Psoas muscle (tissue), 8 donors: Measurements from ENCODE around the gene PROC. TPM values are rescaled to one million over a fixed set of nuclear protein-coding genes. Genes with fewer than 3 reads are reported as not detected.

Source experiments
- ATAC-seq, 4 donors: fragments of 200-7000 bp; cut with Tn5 transposase; one replicate each; pipeline ENCODE4 v1.9.1; 2020; ENCODE audit warnings: moderate library complexity in 3 of 4, mild to moderate bottlenecking in 2 of 4
- DNase-seq, 2 donors: peaks; one replicate each; pipeline ENCODE4 v3.0.0-alpha.2; 2020
- H3K27ac ChIP-seq: fragments of 200-600 bp; one replicate; pipeline ENCODE4 v1.8.0; 2022
- H3K27me3 ChIP-seq, 3 donors: fragments of 200-600 bp in 1 of 3; one replicate each; pipeline versions ENCODE4 v1.6.1 to v1.8.0; 2013 to 2022; ENCODE audit warnings: low read length in 2 of 3, mild to moderate bottlenecking in 2 of 3, moderate library complexity in 1 of 3; ENCODE audit not compliant: insufficient read depth in 3 of 3
- H3K36me3 ChIP-seq, 2 donors: fragments of 200-600 bp in 1 of 2; one replicate each; pipeline versions ENCODE4 v1.6.1 to v1.8.0; 2013 to 2022; ENCODE audit warnings: low read depth in 1 of 2, mild to moderate bottlenecking in 1 of 2, moderate library complexity in 1 of 2; ENCODE audit not compliant: insufficient read depth in 1 of 2
- H3K4me1 ChIP-seq: fragments of 200-600 bp; one replicate; pipeline ENCODE4 v1.8.0; 2022
- H3K4me3 ChIP-seq: fragments of 200-600 bp; one replicate; pipeline ENCODE4 v1.8.0; 2022; ENCODE audit warnings: mild to moderate bottlenecking
- H3K9me3 ChIP-seq: fragments of 200-600 bp; one replicate; pipeline ENCODE4 v1.8.0; 2022
- CTCF ChIP-seq: fragments of 200-600 bp; IDR thresholded peaks from one replicate; pipeline ENCODE4 v1.8.0; 2022; ENCODE audit warnings: antibody characterized with exemption
- WGBS, 3 donors: extraction: QIAGEN DNeasy Blood & Tissue Kit; methylation state at CpG; one replicate each; pipeline versions ENCODE4 v1.1.6 to v1.1.7; 2013; 5-methylcytosine and 5-hydroxymethylcytosine counted together
- intact Hi-C, 2 donors: fragments of 100-400 bp; cut with DNase I; formaldehyde crosslinking; loops; one replicate each; pipeline versions ENCODE4 v1.11.0 to v1.14.2; 2022
- polyA plus RNA-seq, 3 donors: library from polyadenylated mRNA; stranded (reverse); fragments of 200-250 nt; gene quantifications; one replicate each; pipeline ENCODE4 v1.2.3, GENCODE V29; 2013
- total RNA-seq, 4 donors: library from RNA; stranded (reverse); fragmentation: NEBNext Ultra II Directional in 2 of 4; extraction: Animal tissue kit (Norgen Biotek cat#: 25700) in 2 of 4; gene quantifications; one replicate each; pipeline versions ENCODE4 v1.2.1 to v1.2.4, GENCODE V29; 2021 to 2023
- donor health status: healthy with polysubstance abuse.
- donor health status: DM: no; HTN: no; CAD: no; lungs with moderate emphysema.
- donor health status: Bipolar disorder and iron deficiency.
- donor health status: healthy.
- donor health status: DM: yes; HTN: yes; CAD: no.
- donor health status: DM: no; HTN: no; CAD: no.
- donor health status: DM: no; HTN: no; CAD: no.
- donor health status: DM: yes; HTN: yes; CAD: no.

Gene PROC
- total and polyA plus RNA-seq, 7 donors, result 0.05 to 0.60 TPM; not detected in 5

GRCh38 chr2:127416506-127417001 lies 1.7 kb upstream of the PROC start:
- peaks cover 0 to 4% (median 0%) of the 10 kb centered on the region in 3 donors for H3K27me3 ChIP-seq
- H3K4me3 ChIP-seq, result peak overlapping the region; percentile 68
- peaks cover 18% of the 10 kb centered on the region for H3K4me1 ChIP-seq
- intact Hi-C loops, result loop anchor here (5.0 kb wide), 2 partner anchors 44 to 59 kb away; no protein-coding TSS in a partner anchor
- no peaks in the 10 kb centered on the region for H3K36me3 ChIP-seq
- peak overlapping the region; percentile 54 for H3K27ac ChIP-seq
- TF ChIP-seq CTCF, result no peak
- WGBS, 3 donors, result 21 to 35% (median 28%) methylated on average over 4 of the region's 4 CpGs
- H3K9me3 ChIP-seq, result no peaks in the 10 kb centered on the region
- no peak for DNase-seq
- no peak for ATAC-seq

DNA sequence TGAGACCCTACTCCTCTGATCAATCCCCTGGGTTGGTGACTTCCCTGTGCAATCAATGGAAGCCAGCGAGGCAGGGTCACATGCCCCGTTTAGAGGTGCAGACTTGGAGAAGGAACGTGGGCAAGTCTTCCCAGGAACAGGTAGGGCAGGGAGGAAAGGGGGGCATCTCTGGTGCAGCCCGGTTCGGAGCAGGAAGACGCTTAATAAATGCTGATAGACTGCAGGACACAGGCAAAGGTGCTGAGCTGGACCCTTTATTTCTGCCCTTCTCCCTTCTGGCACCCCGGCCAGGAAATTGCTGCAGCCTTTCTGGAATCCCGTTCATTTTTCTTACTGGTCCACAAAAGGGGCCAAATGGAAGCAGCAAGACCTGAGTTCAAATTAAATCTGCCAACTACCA lies 821 bp upstream of the PROC start:
- 82 to 87% (median 83%) methylated on average over 8 of the region's 8 CpGs for WGBS, 3 donors
- intact Hi-C loops, result loop anchor here (5.0 kb wide), 2 partner anchors 45 to 60 kb away; no protein-coding TSS in a partner anchor
- no peak for TF ChIP-seq CTCF
- H3K4me1 ChIP-seq, result peaks cover 14% of the 10 kb centered on the region
- H3K27me3 ChIP-seq, result peaks cover 0 to 12% (median 7%) of the 10 kb centered on the region in 3 donors
- no peaks in the 10 kb centered on the region for H3K36me3 ChIP-seq
- ATAC-seq, result no peak
- H3K27ac ChIP-seq, result no peak overlapping the region
- H3K4me3 ChIP-seq, result no peak overlapping the region
- no peak for DNase-seq
- H3K9me3 ChIP-seq, result no peaks in the 10 kb centered on the region

DNA sequence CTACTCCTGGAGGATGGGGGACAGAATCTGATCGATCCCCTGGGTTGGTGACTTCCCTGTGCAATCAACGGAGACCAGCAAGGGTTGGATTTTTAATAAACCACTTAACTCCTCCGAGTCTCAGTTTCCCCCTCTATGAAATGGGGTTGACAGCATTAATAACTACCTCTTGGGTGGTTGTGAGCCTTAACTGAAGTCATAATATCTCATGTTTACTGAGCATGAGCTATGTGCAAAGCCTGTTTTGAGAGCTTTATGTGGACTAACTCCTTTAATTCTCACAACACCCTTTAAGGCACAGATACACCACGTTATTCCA lies 844 bp downstream of the PROC start:
- Histone ChIP-seq H3K27me3 (peaks cover 0 to 29% (median 13%) of the 10 kb centered on the region in 3 donors), H3K27ac (no peak overlapping the region), H3K4me3 (no peak overlapping the region), H3K36me3 (no peaks in the 10 kb centered on the region), H3K9me3 (no peaks in the 10 kb centered on the region), H3K4me1 (peaks cover 15% of the 10 kb centered on the region)
- ATAC-seq (no peak), DNase-seq (no peak)
- WGBS, 3 donors, result 90 to 95% (median 94%) methylated on average over 4 of the region's 4 CpGs
- no peak for TF ChIP-seq CTCF
- intact Hi-C loops, result loop anchor here (5.0 kb wide), 2 partner anchors 47 to 62 kb away; no protein-coding TSS in a partner anchor

DNA sequence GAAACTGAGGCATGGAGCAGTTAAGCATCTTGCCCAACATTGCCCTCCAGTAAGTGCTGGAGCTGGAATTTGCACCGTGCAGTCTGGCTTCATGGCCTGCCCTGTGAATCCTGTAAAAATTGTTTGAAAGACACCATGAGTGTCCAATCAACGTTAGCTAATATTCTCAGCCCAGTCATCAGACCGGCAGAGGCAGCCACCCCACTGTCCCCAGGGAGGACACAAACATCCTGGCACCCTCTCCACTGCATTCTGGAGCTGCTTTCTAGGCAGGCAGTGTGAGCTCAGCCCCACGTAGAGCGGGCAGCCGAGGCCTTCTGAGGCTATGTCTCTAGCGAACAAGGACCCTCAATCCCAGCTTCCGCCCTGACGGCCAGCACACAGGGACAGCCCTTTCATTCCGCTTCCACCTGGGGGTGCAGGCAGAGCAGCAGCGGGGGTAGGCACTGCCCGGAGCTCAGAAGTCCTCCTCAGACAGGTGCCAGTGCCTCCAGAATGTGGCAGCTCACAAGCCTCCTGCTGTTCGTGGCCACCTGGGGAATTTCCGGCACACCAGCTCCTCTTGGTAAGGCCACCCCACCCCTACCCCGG lies 1.3 kb downstream of the PROC start:
- DNase-seq (no peak), ATAC-seq (peak; percentile 38 to 72 (median 60))
- WGBS, 3 donors, result 53 to 68% (median 55%) methylated on average over 15 of the region's 15 CpGs
- peaks cover 13% of the 10 kb centered on the region for H3K4me1 ChIP-seq
- peaks cover 0 to 33% (median 13%) of the 10 kb centered on the region in 3 donors for H3K27me3 ChIP-seq
- H3K36me3 ChIP-seq, result no peaks in the 10 kb centered on the region
- no peak overlapping the region for H3K27ac ChIP-seq
- no peak for TF ChIP-seq CTCF
- no peak overlapping the region for H3K4me3 ChIP-seq
- H3K9me3 ChIP-seq, result no peaks in the 10 kb centered on the region
- intact Hi-C loops, result loop anchor here (5.0 kb wide), 2 partner anchors 47 to 62 kb away; no protein-coding TSS in a partner anchor
